GM12878 (cell line): ENCODE results near the gene ENPP1. TPM values are rescaled to one million over a fixed set of nuclear protein-coding genes. Genes with fewer than 3 reads are reported as not detected.

ENCODE experiments used
- ATAC-seq: fragments of 200-7000 bp; cut with Tn5 transposase; 3 replicates; pipeline ENCODE4 v1.9.1; 2020; ENCODE audit warnings: mild to moderate bottlenecking, moderate library complexity
- BruUV-seq: library from RNA; stranded (reverse); fragments of 400-500 nt; replicated peaks from 2 replicates; lab custom pipeline; 2021; lab: Mats Ljungman, UMichigan
- CTCF ChIA-PET: fragments of 300-600 bp; sonication (Branson Sonifier 250); formaldehyde crosslinking; extraction: SDS; loops from one replicate; lab custom pipeline; 2021; ENCODE audit warnings: inconsistent platforms; lab: Yijun Ruan, JAX
- POLR2A ChIA-PET: fragments of 350-600 bp; formaldehyde crosslinking; extraction: SDS; loops from one replicate; lab custom pipeline; 2021; ENCODE audit warnings: inconsistent platforms; lab: Charles Lee
- RAD21 ChIA-PET: fragments of 300-600 bp; sonication (Branson Sonifier 250); formaldehyde crosslinking; loops from one replicate; lab custom pipeline; 2023; ENCODE audit warnings: antibody characterized with exemption; ENCODE audit not compliant: unreplicated experiment; lab: Charles Lee
- SMC1A ChIA-PET: fragments of 300-600 bp; sonication (Branson Sonifier 250); formaldehyde crosslinking; loops from one replicate; lab custom pipeline; 2023; ENCODE audit not compliant: unreplicated experiment, uncharacterized antibody; lab: Charles Lee
- DNase-seq: peaks from one replicate; pipeline ENCODE4 v3.0.0-alpha.2; 2011; ENCODE audit warnings: low read depth, low spot score
- FAIRE-seq: peaks from 3 replicates; lab custom pipeline; 2011; peaks lifted over from hg19 to GRCh38; lab: Jason Lieb, UNC
- H2AFZ ChIP-seq: 2 replicates; pipeline ENCODE4 v1.6.0; 2011; ENCODE audit warnings: low read depth, low read length, control low read depth; ENCODE audit not compliant: control insufficient read depth
- H3K27ac ChIP-seq: 2 replicates; pipeline ENCODE4 v1.5.1; 2011; ENCODE audit warnings: control low read depth; ENCODE audit not compliant: control insufficient read depth, insufficient read depth
- H3K27me3 ChIP-seq, 2 experiments: replicated peaks in 1 of 2; 2 replicates each; pipeline versions ENCODE4 v1.6.0 to v1.6.1; 2011; ENCODE audit warnings: low read length in 1 of 2; ENCODE audit not compliant: control insufficient read depth in 2 of 2, insufficient read depth in 2 of 2
- H3K36me3 ChIP-seq, 2 experiments: 2 replicates each; pipeline ENCODE4 v1.5.1; 2011; ENCODE audit warnings: low read length in 1 of 2; ENCODE audit not compliant: control insufficient read depth in 2 of 2, insufficient read depth in 2 of 2
- H3K4me1 ChIP-seq: 2 replicates; pipeline ENCODE4 v1.6.1; 2011; ENCODE audit warnings: mild to moderate bottlenecking, low read length, moderate library complexity, mixed read lengths; ENCODE audit not compliant: control insufficient read depth, insufficient read depth
- H3K4me2 ChIP-seq: 2 replicates; pipeline ENCODE4 v1.6.0; 2011; ENCODE audit warnings: control low read depth; ENCODE audit not compliant: control insufficient read depth, insufficient read depth
- H3K4me3 ChIP-seq: fragments of 200-600 bp; sonication (generic); 2 replicates; pipeline ENCODE4 v1.5.1; 2016
- H3K79me2 ChIP-seq: 2 replicates; pipeline ENCODE4 v1.6.0; 2011; ENCODE audit warnings: low read length; ENCODE audit not compliant: control insufficient read depth, insufficient read depth
- H3K9ac ChIP-seq: 2 replicates; pipeline ENCODE4 v1.8.0; 2011; ENCODE audit warnings: low read length, control low read depth, mixed read lengths; ENCODE audit not compliant: control insufficient read depth, insufficient read depth
- H3K9me3 ChIP-seq: replicated peaks from 3 replicates; pipeline ENCODE4 v1.5.1; 2011; ENCODE audit warnings: mild to moderate bottlenecking, low read length; ENCODE audit not compliant: control insufficient read depth, insufficient read depth
- H4K20me1 ChIP-seq: 2 replicates; pipeline ENCODE4 v1.6.0; 2011; ENCODE audit not compliant: control insufficient read depth, insufficient read depth
- ATF7 ChIP-seq: fragments of 450-650 bp; IDR thresholded peaks from 2 replicates; pipeline ENCODE4 v1.6.1; 2016; ENCODE audit warnings: low read depth, mild to moderate bottlenecking
- CBFB ChIP-seq: IDR thresholded peaks from 2 replicates; pipeline ENCODE4 v1.6.1; 2016; ENCODE audit warnings: antibody characterized with exemption, low read depth
- EZH2 ChIP-seq: IDR thresholded peaks from 2 replicates; pipeline ENCODE4 v1.6.1; 2012; ENCODE audit warnings: low read depth, mild to moderate bottlenecking, control low read depth, inconsistent platforms, low read length, borderline replicate concordance; ENCODE audit not compliant: control insufficient read depth
- NFIC ChIP-seq: IDR thresholded peaks from 2 replicates; pipeline ENCODE4 v1.6.1; 2012; ENCODE audit warnings: low read depth, mild to moderate bottlenecking, inconsistent platforms, low read length, moderate library complexity
- RELA ChIP-seq: fragments of 450-650 bp; IDR thresholded peaks from 2 replicates; pipeline ENCODE4 v1.8.0; 2014; ENCODE audit warnings: borderline replicate concordance; ENCODE audit not compliant: partially characterized antibody
- WGBS: methylation state at CpG from one replicate; pipeline ENCODE4 v1.1.6; 2016; ENCODE audit warnings: low lambda C conversion rate; ENCODE audit not compliant: insufficient replicate concordance, insufficient coverage; ENCODE audit errors: missing lambda C conversion rate; 5-methylcytosine and 5-hydroxymethylcytosine counted together
- in situ Hi-C: fragments of 300-500 bp; cut with MboI; formaldehyde crosslinking; loops from 9 replicates; pipeline ENCODE4 v1.14.3; 2018; ENCODE audit warnings: mixed read lengths
- intact Hi-C: fragments of 100-400 bp; cut with micrococcal nuclease; formaldehyde crosslinking; loops from one replicate; pipeline ENCODE4 v1.14.2; 2022; ENCODE audit not compliant: unreplicated experiment
- polyA plus RNA-seq, 11 experiments: library from polyadenylated mRNA; depleted of rRNA in 4 of 11; unstranded in 6 of 11; stranded (reverse) in 5 of 11; fragments of >200 nt; fragmentation: Nextera tagmentation in 4 of 11; fragmentation: Illumina TruSeq in 1 of 11; extraction: Ambion mirVana in 4 of 11; extraction: Trizol in 1 of 11; gene quantifications; 1 replicate in 1 of 11; 2 replicates in 10 of 11; pipeline versions ENCODE4 v1.2.1 to v1.2.3, GENCODE V29; 2011 to 2016; ENCODE audit warnings: inconsistent platforms in 2 of 11, missing spikeins in 2 of 11, low read depth in 1 of 11
- total RNA-seq, 4 experiments: library from RNA; depleted of rRNA in 3 of 4; stranded (reverse); fragments of >200 nt in 3 of 4; fragmentation: Illumina TruSeq in 1 of 4; extraction: Trizol in 1 of 4; gene quantifications; 2 replicates each; pipeline versions ENCODE4 v1.2.1 to v1.2.3, GENCODE V29; 2013 to 2021
- TF ChIP-seq, protein P1 (sequence below): fragments of 150-350 bp; IDR thresholded peaks from 2 replicates; pipeline ENCODE4 v1.6.1; 2016; ENCODE audit warnings: low read depth, low read length
- TF ChIP-seq, protein P2 (sequence below): fragments of 450-650 bp; IDR thresholded peaks from 2 replicates; pipeline ENCODE4 v1.6.1; 2017; ENCODE audit warnings: borderline replicate concordance

Gene ENPP1
- total and polyA plus RNA-seq, 10 of the 15 experiments (the other 5 are each of a cell fraction or from before 2014, with no cell fraction given) = 0.03 to 0.05 TPM; not detected in 8

DNA sequence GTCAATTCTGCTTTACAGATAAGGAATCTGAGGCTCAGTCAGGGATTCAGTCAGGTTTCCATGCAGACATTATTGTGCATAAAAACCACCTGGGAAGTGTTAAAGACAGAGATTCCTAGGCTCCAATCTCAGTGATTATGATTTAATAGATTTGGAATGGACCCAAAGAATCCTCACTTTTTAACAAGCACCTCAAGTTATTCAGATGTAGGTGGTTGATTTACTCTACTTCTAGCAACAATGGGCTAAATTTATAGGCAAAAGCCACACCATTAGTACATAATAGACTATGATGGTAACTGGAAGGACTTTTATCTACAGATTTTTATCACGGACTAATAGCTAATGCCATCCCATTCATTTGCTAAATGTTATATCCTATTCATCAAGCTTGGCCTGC lies 9.0 kb downstream of the ENPP1 start:
- RAD21 ChIA-PET = no interaction called here
- Histone ChIP-seq H3K4me2 (no peak overlapping the region), H3K27me3 (peaks cover 0 to 1% of the 10 kb centered on the region in 2 experiments; a peak in 1 of 4 replicates), H3K9me3 (no peaks in the 10 kb centered on the region), H3K27ac (no peak overlapping the region), H3K4me3 (no peak overlapping the region), H3K36me3 (no peaks in the 10 kb centered on the region), H2AFZ (no peak overlapping the region)
- 20% methylated on average over 1 of the region's 1 CpG for WGBS
- no peak for FAIRE-seq
- no peak for DNase-seq
- CTCF ChIA-PET = no interaction called here
- no peak for ATAC-seq
- in situ Hi-C loops = no loop called here
- TF ChIP-seq CBFB = no peak
- TF ChIP-seq EZH2 = no peak
- TF ChIP-seq, protein P1, sequence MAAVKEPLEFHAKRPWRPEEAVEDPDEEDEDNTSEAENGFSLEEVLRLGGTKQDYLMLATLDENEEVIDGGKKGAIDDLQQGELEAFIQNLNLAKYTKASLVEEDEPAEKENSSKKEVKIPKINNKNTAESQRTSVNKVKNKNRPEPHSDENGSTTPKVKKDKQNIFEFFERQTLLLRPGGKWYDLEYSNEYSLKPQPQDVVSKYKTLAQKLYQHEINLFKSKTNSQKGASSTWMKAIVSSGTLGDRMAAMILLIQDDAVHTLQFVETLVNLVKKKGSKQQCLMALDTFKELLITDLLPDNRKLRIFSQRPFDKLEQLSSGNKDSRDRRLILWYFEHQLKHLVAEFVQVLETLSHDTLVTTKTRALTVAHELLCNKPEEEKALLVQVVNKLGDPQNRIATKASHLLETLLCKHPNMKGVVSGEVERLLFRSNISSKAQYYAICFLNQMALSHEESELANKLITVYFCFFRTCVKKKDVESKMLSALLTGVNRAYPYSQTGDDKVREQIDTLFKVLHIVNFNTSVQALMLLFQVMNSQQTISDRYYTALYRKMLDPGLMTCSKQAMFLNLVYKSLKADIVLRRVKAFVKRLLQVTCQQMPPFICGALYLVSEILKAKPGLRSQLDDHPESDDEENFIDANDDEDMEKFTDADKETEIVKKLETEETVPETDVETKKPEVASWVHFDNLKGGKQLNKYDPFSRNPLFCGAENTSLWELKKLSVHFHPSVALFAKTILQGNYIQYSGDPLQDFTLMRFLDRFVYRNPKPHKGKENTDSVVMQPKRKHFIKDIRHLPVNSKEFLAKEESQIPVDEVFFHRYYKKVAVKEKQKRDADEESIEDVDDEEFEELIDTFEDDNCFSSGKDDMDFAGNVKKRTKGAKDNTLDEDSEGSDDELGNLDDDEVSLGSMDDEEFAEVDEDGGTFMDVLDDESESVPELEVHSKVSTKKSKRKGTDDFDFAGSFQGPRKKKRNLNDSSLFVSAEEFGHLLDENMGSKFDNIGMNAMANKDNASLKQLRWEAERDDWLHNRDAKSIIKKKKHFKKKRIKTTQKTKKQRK = no peak
- TF ChIP-seq NFIC = no peak
- no peak for TF ChIP-seq ATF7
- TF ChIP-seq, protein P2, sequence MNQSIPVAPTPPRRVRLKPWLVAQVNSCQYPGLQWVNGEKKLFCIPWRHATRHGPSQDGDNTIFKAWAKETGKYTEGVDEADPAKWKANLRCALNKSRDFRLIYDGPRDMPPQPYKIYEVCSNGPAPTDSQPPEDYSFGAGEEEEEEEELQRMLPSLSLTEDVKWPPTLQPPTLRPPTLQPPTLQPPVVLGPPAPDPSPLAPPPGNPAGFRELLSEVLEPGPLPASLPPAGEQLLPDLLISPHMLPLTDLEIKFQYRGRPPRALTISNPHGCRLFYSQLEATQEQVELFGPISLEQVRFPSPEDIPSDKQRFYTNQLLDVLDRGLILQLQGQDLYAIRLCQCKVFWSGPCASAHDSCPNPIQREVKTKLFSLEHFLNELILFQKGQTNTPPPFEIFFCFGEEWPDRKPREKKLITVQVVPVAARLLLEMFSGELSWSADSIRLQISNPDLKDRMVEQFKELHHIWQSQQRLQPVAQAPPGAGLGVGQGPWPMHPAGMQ = no peak
- TF ChIP-seq RELA = no peak
- TF ChIP-seq, all 136 proteins: peak for 0
- Histone ChIP-seq H3K79me2 (no peaks in the 10 kb centered on the region), H3K9ac (no peak overlapping the region), H4K20me1 (no peaks in the 10 kb centered on the region), H3K4me1 (no peaks in the 10 kb centered on the region)
- intact Hi-C loops = no loop called here
- no TSS peak for BruUV-seq
- ChIA-PET POLR2A (no interaction called here), SMC1A (interaction anchor here (1.1 kb wide), 1 partner anchor 93 kb away, joined by 3 read pairs; no protein-coding TSS in a partner anchor)
